HEK293 (cell line): Measurements from ENCODE around the gene REC8.

Source experiments
- CTCF ChIP-seq: fragments of 450-650 bp; formaldehyde crosslinking; IDR thresholded peaks from 2 replicates; pipeline ENCODE4 v1.5.1; 2016; ENCODE audit warnings: missing biosample characterization, missing genetic modification characterization
- PRDM10 ChIP-seq: fragments of 450-650 bp; formaldehyde crosslinking; IDR thresholded peaks from 2 replicates; pipeline ENCODE4 v1.5.1; 2016; ENCODE audit warnings: missing biosample characterization, missing genetic modification characterization
- SCRT1 ChIP-seq: fragments of 450-650 bp; formaldehyde crosslinking; IDR thresholded peaks from 2 replicates; pipeline ENCODE4 v1.5.1; 2016; ENCODE audit warnings: missing biosample characterization, missing genetic modification characterization, borderline replicate concordance
- TCF7L2 ChIP-seq: IDR thresholded peaks from 2 replicates; pipeline ENCODE4 v1.6.1; 2011; ENCODE audit warnings: low read depth, mild to moderate bottlenecking, inconsistent platforms, low read length, moderate library complexity, borderline replicate concordance
- YY1 ChIP-seq: fragments of 450-650 bp; formaldehyde crosslinking; IDR thresholded peaks from 2 replicates; pipeline ENCODE4 v1.5.1; 2018; ENCODE audit warnings: missing biosample characterization, missing genetic modification characterization
- ZBTB11 ChIP-seq: fragments of 450-650 bp; formaldehyde crosslinking; conservative IDR thresholded peaks from 2 replicates; pipeline ENCODE4 v1.5.1; 2016; ENCODE audit warnings: low read depth, missing biosample characterization, missing genetic modification characterization
- ZBTB17 ChIP-seq: fragments of 450-650 bp; formaldehyde crosslinking; IDR thresholded peaks from 2 replicates; pipeline ENCODE4 v1.5.1; 2016; ENCODE audit warnings: missing biosample characterization, missing genetic modification characterization
- ZNF302 ChIP-seq: fragments of 450-650 bp; formaldehyde crosslinking; IDR thresholded peaks from 2 replicates; pipeline ENCODE4 v1.5.1; 2016; ENCODE audit warnings: missing biosample characterization, missing genetic modification characterization, low read depth
- ZNF366 ChIP-seq: fragments of 450-650 bp; formaldehyde crosslinking; conservative IDR thresholded peaks from 2 replicates; pipeline ENCODE4 v1.5.1; 2016; ENCODE audit warnings: missing biosample characterization, missing genetic modification characterization
- ZNF621 ChIP-seq: fragments of 450-650 bp; formaldehyde crosslinking; IDR thresholded peaks from 2 replicates; pipeline ENCODE4 v1.5.1; 2017; ENCODE audit warnings: missing biosample characterization, missing genetic modification characterization
- ZNF707 ChIP-seq: fragments of 450-650 bp; formaldehyde crosslinking; IDR thresholded peaks from 2 replicates; pipeline ENCODE4 v1.5.1; 2016; ENCODE audit warnings: missing biosample characterization, missing genetic modification characterization
- ZNF785 ChIP-seq: fragments of 450-650 bp; formaldehyde crosslinking; IDR thresholded peaks from 2 replicates; pipeline ENCODE4 v1.5.1; 2016; ENCODE audit warnings: missing biosample characterization, missing genetic modification characterization

GRCh38 chr14:24150993-24151392 is 20.9 kb upstream of the REC8 start:
- TF ChIP-seq PRDM10 (tag by site-specific recombination) (no peak), SCRT1 (tag by site-specific recombination) (no peak), CTCF (tag by site-specific recombination) (no peak), YY1 (tag by site-specific recombination) (no peak), TCF7L2 (no peak), ZBTB11 (tag by site-specific recombination) (no peak), ZNF366 (no peak), ZBTB17 (tag by site-specific recombination) (no peak), ZNF302 (tag by site-specific recombination) (no peak), ZNF707 (tag by site-specific recombination) (no peak), ZNF621 (tag by site-specific recombination) (no peak), ZNF785 (tag by site-specific recombination) (no peak)
